SK-MEL-5 (cell line): ENCODE measurements around the gene PIK3CG. TPM values are rescaled to one million over a fixed set of nuclear protein-coding genes. Genes with fewer than 3 reads are reported as not detected.
"Not testable (repeated sequence)": the region's sequence is repeated elsewhere in the genome, so short reads cannot be mapped to it uniquely, and the experiment has no call there.

Experiments used
- DNase-seq: peaks from one replicate; pipeline ENCODE4 v3.0.0-alpha.2; 2016; ENCODE audit warnings: low read depth, low spot score
- in situ Hi-C: cut with HindIII; loops from 2 replicates; pipeline ENCODE4 v1.10.0; 2016; ENCODE audit warnings: low sequenced_read_pairs, high pct_unique_total_duplicates, low pct_unique_long_range_greater_than_20kb
- total RNA-seq: library from RNA; depleted of rRNA; stranded (reverse); fragments of >200 nt; shearing (Covaris generic); gene quantifications from 2 replicates; pipeline ENCODE4 v1.2.3, GENCODE V29; 2014

PIK3CG gene
- total RNA-seq, 1 experiment from 2014 or later: 0.03 TPM

- in situ Hi-C loops: no loop called here
- DNase-seq: no peak
These were observed 46.9 kb downstream of the PIK3CG start for GRCh38 chr7:106911959-106912358.

GRCh38 chr7:106914018-106914607 is 49.0 kb downstream of the PIK3CG start:
- in situ Hi-C loops: no loop called here
- DNase-seq: no peak

- DNase-seq: no peak
- in situ Hi-C loops: no loop called here
These were observed 50.3 kb downstream of the PIK3CG start for GRCh38 chr7:106915407-106915806.

GRCh38 chr7:106915873-106916272 is 50.8 kb downstream of the PIK3CG start:
- DNase-seq: no peak

DNA sequence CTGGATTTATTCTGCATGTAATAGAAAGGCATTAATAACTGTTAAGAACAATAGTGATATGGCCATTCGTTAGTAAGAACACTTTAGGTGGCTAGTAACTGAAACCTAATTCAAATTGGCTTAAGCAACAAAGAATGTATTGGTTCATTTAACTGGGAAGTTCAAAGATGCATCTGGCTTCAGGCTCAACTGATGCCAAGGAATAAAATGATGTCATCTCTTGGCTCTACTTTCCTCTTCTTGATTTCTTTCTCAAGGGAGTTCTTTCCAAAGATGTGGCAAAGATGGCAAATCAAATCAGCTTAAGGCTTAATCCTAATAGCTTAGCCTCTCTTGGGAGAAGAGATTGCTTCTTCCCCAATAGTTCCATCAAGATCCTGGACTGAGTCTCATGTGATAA is 51.6 kb downstream of the PIK3CG start:
- in situ Hi-C loops: no loop called here
- DNase-seq: no peak

More at GRCh38 chr7:106915873-106916272, 50.8 kb downstream of the PIK3CG start:
- in situ Hi-C loops: no loop called here

DNA sequence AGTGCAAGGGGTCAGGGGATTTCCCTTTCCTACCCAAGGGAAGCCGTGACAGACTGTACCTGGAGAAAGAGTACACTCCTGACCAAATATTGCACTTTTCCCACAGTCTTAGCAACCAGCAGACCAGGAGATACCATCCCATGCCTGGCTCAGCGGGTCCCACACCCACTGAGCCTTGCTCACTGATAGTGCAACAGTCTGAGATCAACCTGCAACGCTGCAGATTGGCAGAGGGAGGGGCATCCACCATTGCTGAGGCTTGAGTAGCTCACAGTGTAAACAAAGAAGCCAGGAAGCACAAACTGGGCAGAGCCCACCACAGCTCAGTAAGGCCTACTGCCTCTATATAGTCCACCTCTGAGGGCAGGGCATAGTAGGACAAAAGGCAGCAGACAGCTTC is 53.9 kb downstream of the PIK3CG start:
- in situ Hi-C loops: no loop called here

DNA sequence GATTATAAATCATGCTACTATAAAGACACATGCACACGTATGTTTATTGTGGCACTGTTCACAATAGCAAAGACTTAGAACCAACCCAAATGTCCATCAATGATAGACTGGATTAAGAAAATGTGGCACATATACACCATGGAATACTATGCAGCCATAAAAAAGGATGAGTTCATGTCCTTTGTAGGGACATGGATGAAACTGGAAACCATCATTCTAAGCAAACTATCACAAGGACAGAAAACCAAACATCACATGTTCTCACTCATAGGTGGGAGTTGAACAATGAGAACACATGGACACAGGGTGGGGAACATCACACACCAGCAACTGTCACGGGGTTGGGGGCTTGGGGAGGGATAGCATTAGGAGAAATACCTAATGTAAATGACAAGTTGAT is 59.4 kb downstream of the PIK3CG start:
- in situ Hi-C loops, DNase-seq: not testable (repeated sequence)

More for the DNA sequence above, 53.9 kb downstream of the PIK3CG start:
- DNase-seq: no peak

DNA sequence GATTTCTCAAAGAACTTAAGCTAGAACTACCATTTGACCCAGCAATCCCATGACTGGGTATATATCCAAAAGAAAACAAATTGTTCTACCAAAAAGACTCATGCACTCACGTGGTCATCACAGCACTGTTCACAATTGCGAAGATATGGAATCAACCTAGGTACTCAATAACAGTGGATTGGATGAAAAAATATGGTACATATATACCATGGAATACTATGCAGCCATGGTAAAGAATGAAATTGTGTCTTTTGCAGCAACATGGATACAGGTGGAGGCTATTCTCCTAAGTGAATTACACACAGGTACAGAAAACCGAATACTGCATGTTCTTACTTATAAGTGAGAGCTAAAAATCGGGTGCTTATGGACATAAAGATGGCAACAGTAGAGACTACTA is 61.8 kb downstream of the PIK3CG start:
- no peak for DNase-seq
- in situ Hi-C loops: loop anchor here (25.0 kb wide), 1 partner anchor 140 kb away; no protein-coding TSS in a partner anchor

GRCh38 chr7:106927536-106927935 is 62.5 kb downstream of the PIK3CG start:
- DNase-seq: no peak
- in situ Hi-C loops: loop anchor here (25.0 kb wide), 1 partner anchor 140 kb away; no protein-coding TSS in a partner anchor

- DNase-seq: not testable (repeated sequence)
- in situ Hi-C loops: loop anchor here (25.0 kb wide), 1 partner anchor 142 kb away; no protein-coding TSS in a partner anchor
These were observed 64.5 kb downstream of the PIK3CG start for GRCh38 chr7:106929616-106930015.

DNA sequence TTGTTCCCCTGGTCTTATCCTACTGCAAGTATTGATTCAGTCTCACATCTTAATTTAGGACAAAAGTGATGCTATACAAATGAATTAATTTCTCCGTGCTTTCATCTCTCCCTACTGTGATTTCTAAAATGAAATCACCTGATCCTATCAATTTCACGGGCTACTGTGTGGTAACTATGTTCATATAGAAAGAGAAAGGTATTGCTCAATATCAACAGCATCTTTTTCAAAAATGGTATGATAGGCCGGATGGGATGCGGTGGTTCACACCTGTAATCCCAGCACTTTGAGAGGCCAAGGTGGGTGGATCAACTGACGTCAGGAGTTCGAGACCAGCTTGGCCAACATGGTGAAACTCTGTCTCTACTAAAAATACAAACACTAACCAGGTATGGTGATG is 71.2 kb downstream of the PIK3CG start:
- in situ Hi-C loops: loop anchor here (25.0 kb wide), 1 partner anchor 149 kb away; no protein-coding TSS in a partner anchor
- DNase-seq: no peak

GRCh38 chr7:106938122-106938521 is 73.0 kb downstream of the PIK3CG start:
- not testable (repeated sequence) for DNase-seq
- in situ Hi-C loops: loop anchor here (25.0 kb wide), 1 partner anchor 151 kb away; no protein-coding TSS in a partner anchor

DNA sequence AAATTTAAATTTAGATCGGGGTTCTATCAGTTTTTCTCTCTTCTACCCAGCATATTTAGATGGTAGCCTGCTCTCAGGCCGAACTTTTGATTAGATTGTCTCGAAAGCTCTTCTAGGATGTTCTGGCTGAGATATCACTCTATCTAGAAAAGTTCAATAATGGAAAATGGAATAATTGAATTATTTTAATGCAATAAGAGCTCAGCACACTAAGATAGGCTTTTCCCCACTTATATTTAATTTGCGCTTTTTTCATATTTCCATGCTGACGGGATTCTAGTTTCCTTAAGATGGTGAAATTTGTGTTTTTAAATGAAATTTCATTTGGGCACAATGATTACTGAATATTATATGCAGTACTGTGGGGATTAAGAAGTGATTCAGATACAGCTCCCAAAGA is 73.7 kb downstream of the PIK3CG start:
- in situ Hi-C loops: loop anchor here (25.0 kb wide), 1 partner anchor 152 kb away; no protein-coding TSS in a partner anchor
- DNase-seq: no peak

GRCh38 chr7:106944035-106944665 is 79.1 kb downstream of the PIK3CG start:
- no peak for DNase-seq
- in situ Hi-C loops: loop anchor here (25.0 kb wide), 1 partner anchor 157 kb away; no protein-coding TSS in a partner anchor

GRCh38 chr7:106947244-106947728 is 82.2 kb downstream of the PIK3CG start:
- peak; percentile 92 for DNase-seq
- in situ Hi-C loops: loop anchor here (25.0 kb wide), 1 partner anchor 160 kb away; no protein-coding TSS in a partner anchor

DNA sequence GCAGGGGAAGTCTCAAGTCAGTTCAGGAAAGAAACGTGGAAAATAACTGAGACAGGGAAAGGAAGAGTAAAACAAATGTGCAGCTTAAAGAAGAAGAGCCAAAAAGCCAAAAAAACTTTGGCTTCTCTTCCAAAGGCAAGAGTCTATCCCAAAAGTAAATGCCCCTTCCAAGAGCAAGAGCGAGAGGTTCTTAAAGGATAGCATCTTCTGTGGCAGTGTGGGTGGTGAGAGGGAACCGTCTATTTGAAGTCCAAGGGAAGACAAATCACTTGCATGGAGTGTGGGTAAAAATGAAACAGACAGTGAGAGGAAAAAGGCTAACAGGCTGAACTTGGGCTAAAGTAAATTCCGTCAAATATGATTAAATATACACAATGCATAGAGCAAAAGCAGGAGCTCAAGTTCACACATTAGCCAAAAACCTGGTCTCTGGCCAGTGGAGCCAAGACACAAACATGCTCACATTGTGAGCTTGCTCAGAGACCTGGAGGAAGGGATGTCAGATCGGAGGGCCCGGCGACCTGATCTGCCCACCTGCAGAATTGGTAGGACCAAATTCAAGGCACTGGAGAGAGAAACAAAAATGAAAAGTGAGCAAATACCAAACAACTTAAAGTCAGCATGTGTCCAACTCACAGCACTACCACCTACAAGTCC is 87.0 kb downstream of the PIK3CG start:
- in situ Hi-C loops: no loop called here
- no peak for DNase-seq

- in situ Hi-C loops: no loop called here
- DNase-seq: no peak
These were observed 87.7 kb downstream of the PIK3CG start for GRCh38 chr7:106952658-106953231.

DNA sequence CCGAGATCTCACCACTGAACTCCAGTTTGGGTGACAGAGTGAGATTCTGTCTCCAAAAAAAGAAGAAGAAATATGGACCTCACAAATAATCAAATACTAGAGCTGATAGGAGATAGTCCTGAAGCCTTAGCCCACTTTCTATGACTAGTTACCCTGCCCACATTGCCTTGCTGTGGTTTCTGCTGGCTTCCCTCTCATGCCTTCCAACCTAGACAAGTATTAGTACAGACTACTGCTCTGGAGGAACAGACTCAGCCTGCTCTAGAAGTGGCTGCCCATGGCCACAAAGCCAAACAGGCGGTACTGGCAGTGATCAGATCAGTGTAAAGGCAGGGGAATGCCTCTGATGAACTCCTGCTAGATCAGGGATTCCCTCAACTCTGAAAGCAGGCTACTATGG is 89.8 kb downstream of the PIK3CG start:
- no peak for DNase-seq
- in situ Hi-C loops: no loop called here
